IMR-90 (cell line): ENCODE measurements around the gene RALGAPA2. TPM values are rescaled to one million over a fixed set of nuclear protein-coding genes. Genes with fewer than 3 reads are reported as not detected.

Source experiments
- ATAC-seq: fragments of 200-7000 bp; cut with Tn5 transposase; 2 replicates; pipeline ENCODE4 v1.9.1; 2020; ENCODE audit warnings: low read depth, mild to moderate bottlenecking, moderate library complexity
- BruUV-seq: library from RNA; stranded (reverse); fragments of 400-500 nt; replicated peaks from 2 replicates; lab custom pipeline; 2021; lab: Mats Ljungman, UMichigan
- CTCF ChIA-PET: fragments of 300-600 bp; formaldehyde crosslinking; extraction: SDS; loops from one replicate; lab custom pipeline; 2021; ENCODE audit warnings: antibody characterized with exemption; lab: Yijun Ruan, JAX
- POLR2A ChIA-PET: fragments of 300-600 bp; sonication (Branson Sonifier 250); formaldehyde crosslinking; loops from one replicate; lab custom pipeline; 2022; ENCODE audit warnings: antibody characterized with exemption; ENCODE audit not compliant: unreplicated experiment; lab: Charles Lee
- DNase-seq: peaks from one replicate; pipeline ENCODE4 v3.0.0; 2013
- H2AFZ ChIP-seq: replicated peaks from 2 replicates; pipeline ENCODE3; 2013; ENCODE audit warnings: low read length, mild to moderate bottlenecking; ENCODE audit not compliant: poor library complexity
- H2AK5ac ChIP-seq: 2 replicates; pipeline ENCODE4 v1.6.1; 2013; ENCODE audit warnings: low read depth, low read length, inconsistent platforms
- H2AK9ac ChIP-seq: replicated peaks from 2 replicates; pipeline ENCODE3; 2013; ENCODE audit warnings: mild to moderate bottlenecking, low read depth, low read length, moderate library complexity; ENCODE audit not compliant: poor library complexity
- H2BK120ac ChIP-seq: 2 replicates; pipeline ENCODE4 v1.6.1; 2013; ENCODE audit warnings: low read depth, low read length, inconsistent platforms
- H2BK15ac ChIP-seq: 3 replicates; pipeline ENCODE4 v1.6.1; 2013; ENCODE audit warnings: low read depth, low read length, inconsistent platforms
- H2BK20ac ChIP-seq: 2 replicates; pipeline ENCODE4 v1.6.1; 2013; ENCODE audit warnings: low read depth, mild to moderate bottlenecking, inconsistent platforms, low read length, moderate library complexity
- H2BK5ac ChIP-seq: 2 replicates; pipeline ENCODE4 v1.6.1; 2013; ENCODE audit warnings: mild to moderate bottlenecking, low read depth, low read length, inconsistent platforms; ENCODE audit not compliant: poor library complexity, severe bottlenecking
- H3K14ac ChIP-seq: replicated peaks from 2 replicates; pipeline ENCODE4 v1.6.1; 2013; ENCODE audit warnings: low read depth, low read length, inconsistent platforms
- H3K18ac ChIP-seq: 2 replicates; pipeline ENCODE4 v1.6.1; 2013; ENCODE audit warnings: low read depth, low read length, control low read depth
- H3K23ac ChIP-seq: 2 replicates; pipeline ENCODE4 v1.6.1; 2013; ENCODE audit warnings: low read depth, low read length, inconsistent platforms
- H3K27ac ChIP-seq: 2 replicates; pipeline ENCODE4 v1.5.1; 2013; ENCODE audit warnings: mild to moderate bottlenecking, control low read depth, low read length; ENCODE audit not compliant: insufficient read depth
- H3K27me3 ChIP-seq: 2 replicates; pipeline ENCODE4 v1.6.1; 2013; ENCODE audit warnings: low read length; ENCODE audit not compliant: control insufficient read depth, insufficient read depth
- H3K36me3 ChIP-seq: 2 replicates; pipeline ENCODE4 v1.6.1; 2013; ENCODE audit warnings: low read length, mixed read lengths; ENCODE audit not compliant: control insufficient read depth, insufficient read depth
- H3K4ac ChIP-seq: 2 replicates; pipeline ENCODE4 v1.6.1; 2013; ENCODE audit warnings: low read depth, low read length, inconsistent platforms
- H3K4me1 ChIP-seq: 2 replicates; pipeline ENCODE4 v1.6.1; 2013; ENCODE audit warnings: low read length, mixed read lengths; ENCODE audit not compliant: control insufficient read depth, insufficient read depth
- H3K4me2 ChIP-seq: 2 replicates; pipeline ENCODE4 v1.6.1; 2013; ENCODE audit warnings: low read depth, mild to moderate bottlenecking, control low read depth, low read length, moderate library complexity
- H3K4me3 ChIP-seq: 2 replicates; pipeline ENCODE4 v1.5.1; 2013; ENCODE audit warnings: low read depth, mild to moderate bottlenecking, control low read depth, low read length, moderate library complexity; ENCODE audit not compliant: insufficient read depth
- H3K56ac ChIP-seq: 2 replicates; pipeline ENCODE4 v1.6.1; 2013; ENCODE audit warnings: low read length, inconsistent platforms; ENCODE audit not compliant: insufficient read depth; ENCODE audit errors: extremely low read depth
- H3K79me1 ChIP-seq, 2 experiments: 2 replicates each; pipeline ENCODE4 v1.6.1; 2013; ENCODE audit warnings: low read length in 2 of 2, inconsistent platforms in 1 of 2, low read depth in 1 of 2
- H3K9ac ChIP-seq: 2 replicates; pipeline ENCODE4 v1.6.1; 2013; ENCODE audit warnings: low read depth, low read length, control low read depth
- H3K9me1 ChIP-seq: 2 replicates; pipeline ENCODE4 v1.6.1; 2013; ENCODE audit warnings: low read length, inconsistent platforms; ENCODE audit not compliant: insufficient read depth
- H3K9me3 ChIP-seq: 2 replicates; pipeline ENCODE4 v1.6.1; 2013; ENCODE audit warnings: low read length; ENCODE audit not compliant: control insufficient read depth, insufficient read depth
- H4K20me1 ChIP-seq: 2 replicates; pipeline ENCODE4 v1.6.1; 2013; ENCODE audit warnings: low read length, inconsistent platforms; ENCODE audit not compliant: insufficient read depth
- H4K5ac ChIP-seq: 2 replicates; pipeline ENCODE4 v1.6.1; 2013; ENCODE audit warnings: mild to moderate bottlenecking, low read depth, low read length, control low read depth
- H4K8ac ChIP-seq, 2 experiments: 2 replicates each; pipeline ENCODE4 v1.6.1; 2013; ENCODE audit warnings: low read depth in 2 of 2, low read length in 2 of 2, control low read depth in 1 of 2, inconsistent platforms in 1 of 2
- H4K91ac ChIP-seq: 2 replicates; pipeline ENCODE4 v1.6.1; 2013; ENCODE audit warnings: low read depth, low read length, inconsistent platforms; ENCODE audit not compliant: insufficient read depth
- BHLHE40 ChIP-seq: fragments of 150-350 bp; IDR thresholded peaks from 2 replicates; pipeline ENCODE4 v1.6.1; 2016; ENCODE audit warnings: mild to moderate bottlenecking, low read depth, low read length
- MAZ ChIP-seq: IDR thresholded peaks from 2 replicates; pipeline ENCODE4 v1.6.1; 2012; ENCODE audit warnings: low read depth, mild to moderate bottlenecking, low read length, improper control_type of control experiment, moderate library complexity, borderline replicate concordance
- WGBS, 2 experiments: methylation state at CpG; one replicate each; pipeline versions ENCODE4 v1.1.5 to v1.1.7; 2013; ENCODE audit warnings: missing lambda C conversion rate in 2 of 2; ENCODE audit not compliant: insufficient read length in 1 of 2; ENCODE audit errors: extremely low coverage in 2 of 2; 5-methylcytosine and 5-hydroxymethylcytosine counted together
- dilution Hi-C: fragments of 300-500 bp; cut with HindIII; formaldehyde crosslinking; loops from one replicate; pipeline ENCODE4 v1.14.3; 2018; ENCODE audit warnings: low sequenced_read_pairs; ENCODE audit not compliant: unreplicated experiment
- in situ Hi-C: fragments of 300-500 bp; cut with MboI; formaldehyde crosslinking; loops from 3 replicates; pipeline ENCODE4 v1.14.3; 2019; ENCODE audit warnings: low sequenced_read_pairs, inconsistent platforms, mixed read lengths
- intact Hi-C: fragments of 100-400 bp; cut with micrococcal nuclease; formaldehyde crosslinking; loops from 2 replicates; pipeline ENCODE4 v1.10.0; 2022
- polyA plus RNA-seq, 3 experiments: library from polyadenylated mRNA; depleted of rRNA; stranded (reverse); fragments of >200 nt; gene quantifications; 2 replicates each; pipeline ENCODE4 v1.2.3, GENCODE V29; 2012; ENCODE audit warnings: low replicate concordance in 1 of 3
- total RNA-seq: library from RNA; depleted of rRNA; stranded (reverse); fragments of >200 nt; gene quantifications from 2 replicates; pipeline ENCODE4 v1.2.3, GENCODE V29; 2012

The RALGAPA2 gene
- total and polyA plus RNA-seq, 2 of the 4 experiments (the other 2 are of a cell fraction) = 1.3 to 3.9 TPM

- POLR2A ChIA-PET = no interaction called here
- Histone ChIP-seq H3K9me3 (no peaks in the 10 kb centered on the region), H2BK5ac (no peak overlapping the region), H2AFZ (no peak overlapping the region), H4K20me1 (no peaks in the 10 kb centered on the region), H3K9ac (no peak overlapping the region), H3K4me3 (no peak overlapping the region), H4K91ac (no peak overlapping the region), H3K36me3 (no peaks in the 10 kb centered on the region), H4K8ac (no peak overlapping the region), H3K14ac (no peak overlapping the region), H2BK15ac (no peak overlapping the region), H3K27me3 (no peaks in the 10 kb centered on the region), H2AK5ac (no peak overlapping the region), H2BK20ac (no peak overlapping the region), H3K27ac (no peak overlapping the region), H3K4me1 (no peaks in the 10 kb centered on the region), H2BK120ac (no peak overlapping the region), H3K23ac (no peak overlapping the region), H2AK9ac (no peak overlapping the region), H4K5ac (no peak overlapping the region), H3K79me1 (no peaks in the 10 kb centered on the region; a peak in 1 of 4 replicates), H3K4me2 (no peak overlapping the region), H3K56ac (no peak overlapping the region), H3K9me1 (no peaks in the 10 kb centered on the region), H3K4ac (no peak overlapping the region), H3K18ac (no peak overlapping the region)
- BruUV-seq = no TSS peak
- dilution Hi-C loops = no loop called here
- no peak for DNase-seq
- in situ Hi-C loops = no loop called here
- no CpG with 5 or more reads among the region's 2 CpGs for WGBS, 2 experiments
- intact Hi-C loops = no loop called here
- no peak for ATAC-seq
- TF ChIP-seq BHLHE40 (no peak), MAZ (no peak)
- CTCF ChIA-PET = no interaction called here
These were observed 206.9 kb downstream of the RALGAPA2 start for GRCh38 chr20:20505554-20505953.
